IgD-negative memory B cell (primary cell): ENCODE measurements around the gene ADAM12. TPM values are rescaled to one million over a fixed set of nuclear protein-coding genes. Genes with fewer than 3 reads are reported as not detected.

Experiments
- H3K27ac Mint-ChIP-seq, 3 donors: one replicate each; pipeline ENCODE4 v1.8.0; 2020 to 2022; ENCODE audit warnings: mild to moderate bottlenecking in 3 of 3, mixed read lengths in 3 of 3, moderate library complexity in 1 of 3
- H3K27me3 Mint-ChIP-seq: one replicate; pipeline ENCODE4 v1.8.0; 2021; ENCODE audit warnings: mixed read lengths
- H3K36me3 Mint-ChIP-seq: one replicate; pipeline ENCODE4 v1.8.0; 2020; ENCODE audit warnings: mild to moderate bottlenecking, mixed read lengths
- H3K4me1 Mint-ChIP-seq, 3 donors: one replicate each; pipeline ENCODE4 v1.8.0; 2020 to 2022; ENCODE audit warnings: mixed read lengths in 3 of 3, mild to moderate bottlenecking in 1 of 3
- H3K4me3 Mint-ChIP-seq, 4 donors: one replicate each; pipeline ENCODE4 v1.8.0; 2020 to 2022; ENCODE audit warnings: mild to moderate bottlenecking in 4 of 4, mixed read lengths in 4 of 4, moderate library complexity in 3 of 4
- H3K9me3 Mint-ChIP-seq, 3 donors: one replicate each; pipeline ENCODE4 v1.8.0; 2020 to 2021; ENCODE audit warnings: mixed read lengths in 3 of 3, mild to moderate bottlenecking in 1 of 3
- polyA plus RNA-seq: library from polyadenylated mRNA; unstranded; fragments of 300-500 nt; fragmentation: Illumina TruSeq; gene quantifications from one replicate; pipeline ENCODE4 v1.2.3, GENCODE V29; 2021

ADAM12 gene
- polyA plus RNA-seq, 1 donor from 2014 or later = not detected

DNA sequence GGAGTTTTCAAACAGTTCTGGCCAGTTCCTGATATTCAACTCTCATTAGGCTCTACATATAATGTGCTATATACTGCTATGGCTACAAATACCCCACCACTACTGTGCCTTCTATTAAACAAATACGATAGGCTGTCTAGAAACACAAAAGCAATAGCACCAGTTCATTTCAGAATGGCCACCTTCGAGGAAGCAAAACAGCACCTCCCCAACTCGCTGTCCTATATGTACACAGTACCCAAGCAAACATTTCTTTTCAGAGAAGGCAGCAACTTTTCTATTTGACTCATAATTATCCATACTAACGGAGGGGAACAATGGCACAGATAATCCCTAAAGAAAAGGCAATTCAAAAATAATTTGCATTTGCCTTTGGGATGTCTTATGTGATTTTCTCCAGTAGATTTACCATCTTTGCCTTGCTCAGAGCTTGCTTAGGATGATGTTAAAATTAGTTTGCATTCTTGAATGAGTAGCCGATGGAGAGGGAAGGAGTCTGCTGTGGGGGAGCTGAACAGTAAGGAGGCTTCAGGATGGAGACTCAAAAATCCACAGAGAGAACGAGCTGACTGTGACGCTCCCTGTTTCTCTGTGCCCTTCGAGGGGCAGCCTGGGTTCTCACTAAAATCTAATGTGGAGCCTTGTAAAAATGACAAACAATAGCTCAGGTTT is 273.3 kb downstream of the ADAM12 start:
- H3K4me3 Mint-ChIP-seq = no peak overlapping the region

DNA sequence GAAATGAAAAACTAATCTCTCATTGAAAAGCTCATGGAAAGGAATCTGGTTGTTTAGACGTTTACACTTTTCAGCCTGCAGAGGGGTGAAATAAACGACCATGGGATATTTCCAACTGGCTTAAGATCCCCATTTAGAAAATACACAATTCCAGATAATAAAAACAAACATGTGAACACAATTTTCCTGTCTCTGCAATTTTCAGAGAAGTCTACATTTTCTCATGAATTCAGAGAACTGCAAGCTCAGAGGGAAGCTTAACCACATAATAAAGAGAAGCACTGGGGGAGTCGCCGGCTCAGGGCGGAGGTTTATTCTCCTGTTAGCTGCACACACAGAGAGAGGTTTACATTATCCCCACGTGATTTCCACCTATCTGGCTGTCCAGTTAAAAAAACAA is 276.8 kb downstream of the ADAM12 start:
- peaks cover 0 to 2% (median 0%) of the 10 kb centered on the region in 3 donors for H3K4me1 Mint-ChIP-seq
- H3K27ac Mint-ChIP-seq = no peak overlapping the region
- H3K9me3 Mint-ChIP-seq = peaks cover 0 to 3% (median 0%) of the 10 kb centered on the region in 3 donors
- H3K27me3 Mint-ChIP-seq = peaks cover 11% of the 10 kb centered on the region
- peaks cover 5% of the 10 kb centered on the region for H3K36me3 Mint-ChIP-seq
- H3K4me3 Mint-ChIP-seq = no peak overlapping the region

More for the DNA sequence above, 273.3 kb downstream of the ADAM12 start:
- Mint-ChIP-seq H3K9me3 (peaks cover 0 to 3% (median 0%) of the 10 kb centered on the region in 3 donors), H3K27ac (no peak overlapping the region), H3K36me3 (peaks cover 5% of the 10 kb centered on the region), H3K27me3 (peaks cover 9% of the 10 kb centered on the region), H3K4me1 (peaks cover 0 to 2% (median 0%) of the 10 kb centered on the region in 3 donors)

GRCh38 chr10:126110489-126111180 is 277.6 kb downstream of the ADAM12 start:
- Mint-ChIP-seq H3K27ac (no peak overlapping the region), H3K36me3 (peaks cover 5% of the 10 kb centered on the region), H3K4me3 (peak overlapping the region in 1 of 4 donors; percentile 3), H3K4me1 (peaks cover 0 to 2% (median 0%) of the 10 kb centered on the region in 3 donors), H3K9me3 (peaks cover 0 to 3% (median 0%) of the 10 kb centered on the region in 3 donors), H3K27me3 (peaks cover 13% of the 10 kb centered on the region)

DNA sequence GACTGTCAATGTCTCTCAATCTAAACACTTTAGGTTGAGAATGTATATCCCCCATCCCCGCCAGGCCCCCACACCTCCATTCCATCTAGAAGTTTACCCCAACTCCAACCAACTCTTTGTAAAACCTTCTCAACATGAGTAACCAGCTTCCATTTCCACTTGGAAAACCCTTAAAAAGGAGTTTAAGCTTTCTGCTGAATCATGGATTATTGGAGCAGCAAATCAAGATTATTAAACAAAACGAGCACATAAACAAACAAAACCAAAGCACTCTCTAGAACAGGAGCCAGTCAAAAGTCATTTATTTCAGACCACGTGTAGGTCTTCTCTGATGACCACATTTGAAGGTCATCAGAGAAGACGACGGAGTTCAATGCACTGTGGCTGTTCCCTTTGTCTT is 278.4 kb downstream of the ADAM12 start:
- Mint-ChIP-seq H3K27ac (no peak overlapping the region), H3K9me3 (peaks cover 0 to 3% (median 0%) of the 10 kb centered on the region in 3 donors), H3K4me1 (peaks cover 0 to 2% (median 0%) of the 10 kb centered on the region in 3 donors), H3K36me3 (peaks cover 5% of the 10 kb centered on the region), H3K27me3 (peaks cover 13% of the 10 kb centered on the region), H3K4me3 (no peak overlapping the region)

DNA sequence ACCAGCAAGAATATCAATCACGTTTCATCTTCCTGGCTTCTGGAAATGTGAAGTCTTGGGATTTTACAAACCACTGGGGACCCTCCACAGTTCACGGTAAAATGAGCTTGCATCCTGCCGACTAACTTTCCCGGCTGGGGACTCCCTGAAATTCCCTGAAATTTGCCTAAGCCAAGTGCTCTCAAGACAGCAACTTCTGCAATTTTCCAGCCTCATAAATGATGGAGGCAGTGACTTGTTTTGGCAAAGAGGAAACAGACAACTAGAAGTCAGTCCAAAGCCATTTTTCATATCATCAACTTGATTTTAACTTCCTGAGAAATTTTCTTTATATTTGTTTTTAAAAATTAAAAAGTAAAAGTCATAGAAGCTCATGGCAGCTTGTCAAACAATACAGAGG is 279.6 kb downstream of the ADAM12 start:
- Mint-ChIP-seq H3K27ac (no peak overlapping the region), H3K27me3 (peaks cover 9% of the 10 kb centered on the region), H3K4me1 (peaks cover 0 to 2% (median 0%) of the 10 kb centered on the region in 3 donors), H3K36me3 (peaks cover 5% of the 10 kb centered on the region), H3K9me3 (peaks cover 0 to 3% (median 0%) of the 10 kb centered on the region in 3 donors), H3K4me3 (no peak overlapping the region)

GRCh38 chr10:126104767-126105166 is 283.5 kb downstream of the ADAM12 start:
- Mint-ChIP-seq H3K27ac (no peak overlapping the region), H3K27me3 (peaks cover 4% of the 10 kb centered on the region), H3K36me3 (no peaks in the 10 kb centered on the region), H3K4me1 (peaks cover 0 to 9% (median 3%) of the 10 kb centered on the region in 3 donors), H3K9me3 (no peaks in the 10 kb centered on the region), H3K4me3 (no peak overlapping the region)

- H3K36me3 Mint-ChIP-seq = no peaks in the 10 kb centered on the region
- H3K9me3 Mint-ChIP-seq = no peaks in the 10 kb centered on the region
- H3K4me3 Mint-ChIP-seq = no peak overlapping the region
- peaks cover 0 to 9% (median 3%) of the 10 kb centered on the region in 3 donors for H3K4me1 Mint-ChIP-seq
- H3K27ac Mint-ChIP-seq = no peak overlapping the region
- H3K27me3 Mint-ChIP-seq = peaks cover 3% of the 10 kb centered on the region
Observed at GRCh38 chr10:126102636-126103035, 285.6 kb downstream of the ADAM12 start.

GRCh38 chr10:126101736-126102135 is 286.5 kb downstream of the ADAM12 start:
- no peaks in the 10 kb centered on the region for H3K9me3 Mint-ChIP-seq
- H3K36me3 Mint-ChIP-seq = no peaks in the 10 kb centered on the region
- peaks cover 3% of the 10 kb centered on the region for H3K27me3 Mint-ChIP-seq
- no peak overlapping the region for H3K4me3 Mint-ChIP-seq
- no peak overlapping the region for H3K27ac Mint-ChIP-seq
- H3K4me1 Mint-ChIP-seq = peaks cover 0 to 9% (median 3%) of the 10 kb centered on the region in 3 donors

DNA sequence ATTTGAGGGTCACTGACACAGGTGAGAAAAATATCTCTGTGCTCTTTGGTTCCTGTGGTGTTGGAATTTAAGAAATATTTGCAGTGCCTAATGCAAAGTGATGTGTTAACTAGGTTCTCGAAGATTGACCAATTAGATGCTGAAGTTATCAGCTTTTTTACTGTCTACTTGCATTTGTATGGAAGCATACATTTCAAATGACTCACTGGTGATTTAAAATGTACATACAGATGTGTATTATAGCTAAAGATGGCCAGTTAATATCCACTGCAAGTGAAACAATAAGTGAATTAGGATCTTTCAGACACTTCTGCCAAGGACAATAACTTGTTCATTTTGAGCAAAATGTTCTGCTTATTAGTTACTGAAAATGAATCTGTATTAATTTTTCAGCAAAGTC is 287.0 kb downstream of the ADAM12 start:
- no peak overlapping the region for H3K27ac Mint-ChIP-seq
- peaks cover 0 to 9% (median 3%) of the 10 kb centered on the region in 3 donors for H3K4me1 Mint-ChIP-seq
- H3K4me3 Mint-ChIP-seq = no peak overlapping the region
- H3K27me3 Mint-ChIP-seq = peaks cover 3% of the 10 kb centered on the region
- H3K36me3 Mint-ChIP-seq = no peaks in the 10 kb centered on the region
- H3K9me3 Mint-ChIP-seq = no peaks in the 10 kb centered on the region

DNA sequence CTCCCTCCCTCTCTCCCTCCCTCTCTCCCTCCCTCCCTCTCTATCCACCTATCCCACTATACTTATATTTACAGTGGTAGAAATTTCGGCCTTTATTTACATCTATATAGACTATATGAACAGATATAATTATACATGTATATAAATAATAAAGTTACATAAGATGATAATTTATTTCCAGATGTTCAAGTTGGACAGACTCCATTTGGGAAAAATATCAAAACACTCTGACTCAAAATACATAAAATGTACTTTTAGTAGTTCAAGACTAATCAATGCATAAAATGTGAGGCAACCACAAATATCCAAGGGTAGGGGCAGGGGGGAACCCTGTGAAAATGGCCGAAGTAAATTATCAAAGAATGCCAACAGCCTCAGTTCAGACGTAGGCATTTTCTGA is 288.9 kb downstream of the ADAM12 start:
- Mint-ChIP-seq H3K4me3 (no peak overlapping the region), H3K27ac (no peak overlapping the region), H3K9me3 (no peaks in the 10 kb centered on the region), H3K4me1 (peaks cover 0 to 7% (median 3%) of the 10 kb centered on the region in 3 donors), H3K27me3 (peaks cover 1% of the 10 kb centered on the region), H3K36me3 (no peaks in the 10 kb centered on the region)

DNA sequence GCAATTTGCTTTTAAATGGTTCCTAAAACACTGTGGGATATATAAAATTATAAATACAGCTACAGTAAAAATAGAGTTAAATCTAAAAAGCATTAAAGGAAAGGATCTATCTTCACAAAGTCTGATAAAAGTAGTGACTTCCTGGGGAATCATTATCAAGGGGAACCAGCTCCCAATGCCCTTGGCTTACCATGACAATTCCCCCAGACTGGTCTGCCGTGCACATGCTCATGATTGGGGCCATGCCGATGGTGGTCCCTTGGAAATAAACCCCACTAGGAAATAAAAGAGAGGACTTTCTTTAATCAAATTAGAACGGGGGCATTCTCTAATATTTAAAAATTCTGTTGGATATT is 290.1 kb downstream of the ADAM12 start:
- Mint-ChIP-seq H3K27ac (no peak overlapping the region), H3K27me3 (peaks cover 1% of the 10 kb centered on the region)

GRCh38 chr10:126097558-126098225 is 290.6 kb downstream of the ADAM12 start:
- peaks cover 0 to 7% (median 3%) of the 10 kb centered on the region in 3 donors for H3K4me1 Mint-ChIP-seq

More for the DNA sequence above, 290.1 kb downstream of the ADAM12 start:
- Mint-ChIP-seq H3K4me1 (peaks cover 0 to 7% (median 3%) of the 10 kb centered on the region in 3 donors), H3K9me3 (no peaks in the 10 kb centered on the region), H3K36me3 (no peaks in the 10 kb centered on the region), H3K4me3 (no peak overlapping the region)

DNA sequence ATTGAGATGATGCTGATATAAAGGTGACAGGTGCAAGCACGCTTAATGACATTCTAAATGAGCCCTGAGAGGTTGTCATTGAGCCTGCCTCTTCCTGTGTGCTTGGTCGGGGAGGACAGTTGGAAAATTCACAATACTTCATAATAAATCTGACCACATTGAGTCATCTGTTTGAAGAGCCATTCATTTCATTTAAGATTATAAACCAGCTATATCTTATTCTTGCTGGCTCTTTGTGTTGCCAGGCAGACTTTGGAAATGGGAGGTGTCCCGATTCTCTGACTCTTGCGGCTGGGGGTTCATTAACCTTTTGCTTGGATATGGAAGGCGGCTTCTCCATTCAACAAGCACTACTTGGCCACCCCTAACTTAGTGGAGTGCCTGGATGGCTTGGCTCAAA is 293.7 kb downstream of the ADAM12 start:
- Mint-ChIP-seq H3K27me3 (peaks cover 1% of the 10 kb centered on the region), H3K9me3 (no peaks in the 10 kb centered on the region), H3K4me3 (no peak overlapping the region), H3K27ac (no peak overlapping the region), H3K4me1 (no peaks in the 10 kb centered on the region), H3K36me3 (no peaks in the 10 kb centered on the region)

More at GRCh38 chr10:126097558-126098225, 290.6 kb downstream of the ADAM12 start:
- Mint-ChIP-seq H3K9me3 (no peaks in the 10 kb centered on the region), H3K27me3 (peaks cover 1% of the 10 kb centered on the region), H3K4me3 (no peak overlapping the region), H3K36me3 (no peaks in the 10 kb centered on the region), H3K27ac (no peak overlapping the region)

GRCh38 chr10:126092366-126093215 is 295.7 kb downstream of the ADAM12 start:
- no peak overlapping the region for H3K4me3 Mint-ChIP-seq
- no peaks in the 10 kb centered on the region for H3K9me3 Mint-ChIP-seq
- H3K4me1 Mint-ChIP-seq = no peaks in the 10 kb centered on the region
- no peaks in the 10 kb centered on the region for H3K27me3 Mint-ChIP-seq
- H3K36me3 Mint-ChIP-seq = no peaks in the 10 kb centered on the region
- no peak overlapping the region for H3K27ac Mint-ChIP-seq
